Cardiac septum (tissue), 1 donor: ENCODE measurements around the gene TMEM87B. TPM values are rescaled to one million over a fixed set of nuclear protein-coding genes. Genes with fewer than 3 reads are reported as not detected.

Experiments used
- DNase-seq: peaks from one replicate; pipeline ENCODE4 v3.0.0-alpha.2; 2020; ENCODE audit warnings: low spot score
- intact Hi-C: fragments of 100-400 bp; cut with DNase I; formaldehyde crosslinking; loops from one replicate; pipeline ENCODE4 v1.14.0; 2022
- total RNA-seq: library from RNA; stranded (reverse); fragmentation: NEBNext Ultra II Directional; extraction: Animal tissue kit (Norgen Biotek cat#: 25700); gene quantifications from one replicate; pipeline ENCODE4 v1.2.1, GENCODE V29; 2021
- donor health status: DM: no; HTN: no; CAD: no.

TMEM87B gene
- total RNA-seq, 1 donor from 2014 or later: 11.0 TPM

- intact Hi-C loops: no loop called here
- DNase-seq: no peak
Observed at GRCh38 chr2:112157472-112157871, 102.4 kb downstream of the TMEM87B start.

GRCh38 chr2:112159454-112159921, 104.4 kb downstream of the TMEM87B start:
- DNase-seq: no peak
- intact Hi-C loops: no loop called here

GRCh38 chr2:112160283-112161250, 105.5 kb downstream of the TMEM87B start:
- intact Hi-C loops: no loop called here
- DNase-seq: peak; percentile 50

GRCh38 chr2:112161431-112162145, 106.5 kb downstream of the TMEM87B start:
- DNase-seq: peak; percentile 53
- intact Hi-C loops: no loop called here

GRCh38 chr2:112162341-112162740, 107.3 kb downstream of the TMEM87B start:
- intact Hi-C loops: no loop called here
- peak; percentile 65 for DNase-seq

GRCh38 chr2:112162956-112163355, 107.9 kb downstream of the TMEM87B start:
- peak; percentile 51 for DNase-seq
- intact Hi-C loops: no loop called here

- DNase-seq: peak; percentile 36
- intact Hi-C loops: no loop called here
Observed at GRCh38 chr2:112163541-112163981, 108.5 kb downstream of the TMEM87B start.

GRCh38 chr2:112164876-112165275, 109.8 kb downstream of the TMEM87B start:
- DNase-seq: peak; percentile 72
- intact Hi-C loops: no loop called here

- peak; percentile 22 for DNase-seq
- intact Hi-C loops: no loop called here
Observed at GRCh38 chr2:112165296-112165695, 110.2 kb downstream of the TMEM87B start.

GRCh38 chr2:112166806-112167499, 111.9 kb downstream of the TMEM87B start:
- intact Hi-C loops: no loop called here
- DNase-seq: no peak

GRCh38 chr2:112168422-112169124, 113.5 kb downstream of the TMEM87B start:
- DNase-seq: no peak
- intact Hi-C loops: no loop called here

Other genes starting within 250 kb of the TMEM87B start
- 21.1 TPM for gene ANAPC1, start 171.1 kb upstream of the TMEM87B start, total RNA-seq
- gene MERTK, start 156.7 kb upstream of the TMEM87B start, total RNA-seq: 5.8 TPM
- gene FBLN7, start 83.1 kb downstream of the TMEM87B start, total RNA-seq: 1.00 TPM
- gene ZC3H8, start 199.8 kb downstream of the TMEM87B start, total RNA-seq: 9.6 TPM
- 19.1 TPM for gene ZC3H6, start 220.3 kb downstream of the TMEM87B start, total RNA-seq